ENCODE data around the gene PMM2. TPM values are rescaled to one million over a fixed set of nuclear protein-coding genes. Genes with fewer than 3 reads are reported as not detected.
A peak's percentile ranks its signal among the peaks of the same experiment; 100 is the strongest.
"Not testable (repeated sequence)": the region's sequence is repeated elsewhere in the genome, so short reads cannot be mapped to it uniquely, and the experiment has no call there.

PMM2 gene
- total and polyA plus RNA-seq, 2 donors from 2014 or later: 21.5 to 39.5 TPM

DNA sequence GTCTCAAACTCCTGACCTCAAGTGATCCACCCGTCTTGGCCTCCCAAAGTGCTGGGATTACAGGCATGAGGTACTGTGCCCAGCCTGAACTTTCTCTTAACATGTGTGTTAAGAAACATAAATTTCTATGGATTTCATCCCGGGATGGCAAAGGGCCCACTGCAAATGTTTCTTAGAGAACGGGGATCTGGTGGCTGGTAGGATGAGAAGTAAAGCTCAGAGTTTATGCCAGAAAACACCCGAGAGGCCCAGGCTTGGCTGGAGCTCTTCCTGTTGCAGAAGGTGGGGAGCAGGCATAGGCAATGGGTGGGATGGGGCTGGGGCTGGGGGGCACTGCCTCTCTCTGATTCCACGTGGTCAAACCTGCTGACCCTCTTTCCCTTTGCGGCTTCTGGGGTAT lies 76.7 kb downstream of the PMM2 start:
- H3K4me1 ChIP-seq (ENCODE audit: control insufficient read depth in 2 of 3, insufficient read depth in 2 of 3, low read depth in 1 of 3, low read length in 3 of 3): no peaks in the 10 kb centered on the region
- no peak overlapping the region for H3K9ac ChIP-seq (ENCODE audit: low read length in 3 of 3)
- H3K4me3 ChIP-seq (ENCODE audit: low read length in 3 of 3): no peak overlapping the region
- DNase-seq (no peak), FAIRE-seq (no peak)
- intact Hi-C loops (cut with DNase I): no loop called here
- no peak overlapping the region for H3K27ac ChIP-seq (ENCODE audit: low read depth in 2 of 2, low read length in 2 of 2)
- H3K36me3 ChIP-seq (ENCODE audit: control insufficient read depth in 2 of 3, insufficient read depth in 3 of 3, low read length in 3 of 3): no peaks in the 10 kb centered on the region
- H3K27me3 ChIP-seq (ENCODE audit: control insufficient read depth, insufficient read depth, low read length): no peaks in the 10 kb centered on the region
- no peaks in the 10 kb centered on the region for H3K9me3 ChIP-seq (ENCODE audit: control insufficient read depth in 2 of 3, insufficient read depth in 1 of 3, low read length in 3 of 3)
- TF ChIP-seq, protein P1, sequence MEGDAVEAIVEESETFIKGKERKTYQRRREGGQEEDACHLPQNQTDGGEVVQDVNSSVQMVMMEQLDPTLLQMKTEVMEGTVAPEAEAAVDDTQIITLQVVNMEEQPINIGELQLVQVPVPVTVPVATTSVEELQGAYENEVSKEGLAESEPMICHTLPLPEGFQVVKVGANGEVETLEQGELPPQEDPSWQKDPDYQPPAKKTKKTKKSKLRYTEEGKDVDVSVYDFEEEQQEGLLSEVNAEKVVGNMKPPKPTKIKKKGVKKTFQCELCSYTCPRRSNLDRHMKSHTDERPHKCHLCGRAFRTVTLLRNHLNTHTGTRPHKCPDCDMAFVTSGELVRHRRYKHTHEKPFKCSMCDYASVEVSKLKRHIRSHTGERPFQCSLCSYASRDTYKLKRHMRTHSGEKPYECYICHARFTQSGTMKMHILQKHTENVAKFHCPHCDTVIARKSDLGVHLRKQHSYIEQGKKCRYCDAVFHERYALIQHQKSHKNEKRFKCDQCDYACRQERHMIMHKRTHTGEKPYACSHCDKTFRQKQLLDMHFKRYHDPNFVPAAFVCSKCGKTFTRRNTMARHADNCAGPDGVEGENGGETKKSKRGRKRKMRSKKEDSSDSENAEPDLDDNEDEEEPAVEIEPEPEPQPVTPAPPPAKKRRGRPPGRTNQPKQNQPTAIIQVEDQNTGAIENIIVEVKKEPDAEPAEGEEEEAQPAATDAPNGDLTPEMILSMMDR (IDR thresholded peaks at IDR 0.05; ENCODE audit: borderline replicate concordance, extremely low read depth, insufficient read depth): no peak

DNA sequence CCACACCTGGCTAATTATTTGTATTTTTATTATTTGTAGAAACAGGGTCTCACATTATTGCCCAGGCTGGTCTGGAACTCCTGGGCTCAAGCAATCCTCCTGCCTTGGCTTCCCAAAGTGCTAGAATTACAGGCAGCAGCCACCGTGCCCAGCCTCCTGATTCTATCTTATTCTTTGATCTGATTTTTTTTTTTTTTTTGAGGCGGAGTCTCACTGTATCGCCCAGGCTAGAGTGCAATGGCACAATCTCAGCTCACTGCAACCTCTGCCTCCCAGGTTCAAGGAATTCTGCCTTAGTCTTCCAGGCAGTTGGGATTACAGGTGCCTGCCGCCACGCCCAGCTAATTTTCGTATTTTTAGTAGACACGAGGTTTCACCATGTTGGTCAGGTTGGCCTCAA lies 77.7 kb downstream of the PMM2 start:
- H3K9ac ChIP-seq (ENCODE audit: low read length in 3 of 3); H3K36me3 ChIP-seq (ENCODE audit: control insufficient read depth in 2 of 3, insufficient read depth in 3 of 3, low read length in 3 of 3); DNase-seq; H3K9me3 ChIP-seq (ENCODE audit: control insufficient read depth in 2 of 3, insufficient read depth in 1 of 3, low read length in 3 of 3); H3K4me1 ChIP-seq (ENCODE audit: control insufficient read depth in 2 of 3, insufficient read depth in 2 of 3, low read depth in 1 of 3, low read length in 3 of 3); intact Hi-C loops (cut with DNase I); FAIRE-seq; H3K27me3 ChIP-seq (ENCODE audit: control insufficient read depth, insufficient read depth, low read length); H3K4me3 ChIP-seq (ENCODE audit: low read length in 3 of 3); H3K27ac ChIP-seq (ENCODE audit: low read depth in 2 of 2, low read length in 2 of 2): not testable (repeated sequence)

DNA sequence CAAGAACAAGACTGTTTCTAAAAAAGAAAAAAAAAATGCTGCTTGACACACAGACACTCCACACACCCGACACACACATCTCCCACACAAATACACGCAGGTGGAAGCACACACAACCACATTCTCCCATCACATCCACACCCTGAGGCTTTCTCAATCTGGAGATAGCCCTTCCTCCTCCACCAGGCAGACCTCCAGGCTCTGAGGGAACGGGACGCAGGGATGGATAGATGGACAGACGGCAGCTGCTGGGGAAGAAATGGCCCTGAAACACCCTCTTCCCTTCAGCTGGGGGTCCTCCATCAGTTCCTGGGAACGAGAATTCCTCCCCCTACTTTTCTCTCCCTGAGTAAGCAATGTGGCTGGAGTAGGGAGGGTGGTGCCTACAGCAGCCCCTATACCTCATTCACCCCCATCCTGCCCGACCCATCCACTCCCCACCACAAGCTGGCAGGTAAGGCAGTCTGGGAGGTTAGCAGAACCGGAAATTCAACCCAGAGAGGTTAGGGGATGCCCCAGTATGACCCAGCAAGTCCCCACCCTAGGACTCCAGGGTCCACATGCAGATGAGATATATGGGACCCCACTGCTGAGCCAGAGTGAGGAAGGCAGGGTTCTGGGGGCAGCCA lies 80.4 kb downstream of the PMM2 start:
- Histone ChIP-seq H3K27me3 (ENCODE audit: control insufficient read depth, insufficient read depth, low read length) (no peaks in the 10 kb centered on the region), H3K4me3 (ENCODE audit: low read length in 3 of 3) (no peak overlapping the region), H3K9me3 (ENCODE audit: control insufficient read depth in 2 of 3, insufficient read depth in 1 of 3, low read length in 3 of 3) (no peaks in the 10 kb centered on the region), H3K27ac (ENCODE audit: low read depth in 2 of 2, low read length in 2 of 2) (no peak overlapping the region), H3K4me1 (ENCODE audit: control insufficient read depth in 2 of 3, insufficient read depth in 2 of 3, low read depth in 1 of 3, low read length in 3 of 3) (no peaks in the 10 kb centered on the region), H3K9ac (ENCODE audit: low read length in 3 of 3) (no peak overlapping the region), H3K36me3 (ENCODE audit: control insufficient read depth in 2 of 3, insufficient read depth in 3 of 3, low read length in 3 of 3) (no peaks in the 10 kb centered on the region)
- FAIRE-seq (no peak), DNase-seq (no peak)
- TF ChIP-seq, protein P1 (IDR thresholded peaks at IDR 0.05; ENCODE audit: borderline replicate concordance, extremely low read depth, insufficient read depth): no peak
- intact Hi-C loops (cut with DNase I): no loop called here

DNA sequence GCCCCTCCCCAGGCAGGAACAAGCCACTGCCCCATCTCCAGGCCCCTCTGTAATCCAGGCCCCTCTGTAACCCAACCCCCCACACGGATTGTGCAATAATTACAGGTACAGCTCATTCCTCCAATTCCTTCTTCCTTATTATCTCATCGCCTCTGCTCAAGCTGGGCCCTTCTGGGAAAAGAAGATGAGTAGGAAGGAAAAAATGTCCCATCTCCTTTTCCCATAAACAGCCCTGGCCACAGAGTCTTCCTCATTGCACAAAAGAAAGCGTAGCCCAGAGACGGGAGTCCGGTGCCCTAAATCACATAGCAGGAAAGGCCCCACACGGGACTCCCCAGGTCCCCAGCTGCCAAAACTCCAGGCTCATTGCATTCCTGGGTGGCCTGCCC lies 80.9 kb downstream of the PMM2 start:
- Histone ChIP-seq H3K36me3 (ENCODE audit: control insufficient read depth in 2 of 3, insufficient read depth in 3 of 3, low read length in 3 of 3) (no peaks in the 10 kb centered on the region), H3K9ac (ENCODE audit: low read length in 3 of 3) (no peak overlapping the region), H3K27me3 (ENCODE audit: control insufficient read depth, insufficient read depth, low read length) (no peaks in the 10 kb centered on the region), H3K27ac (ENCODE audit: low read depth in 2 of 2, low read length in 2 of 2) (no peak overlapping the region), H3K4me3 (ENCODE audit: low read length in 3 of 3) (no peak overlapping the region), H3K9me3 (ENCODE audit: control insufficient read depth in 2 of 3, insufficient read depth in 1 of 3, low read length in 3 of 3) (no peaks in the 10 kb centered on the region), H3K4me1 (ENCODE audit: control insufficient read depth in 2 of 3, insufficient read depth in 2 of 3, low read depth in 1 of 3, low read length in 3 of 3) (no peaks in the 10 kb centered on the region)
- intact Hi-C loops (cut with DNase I): no loop called here
- TF ChIP-seq, protein P1 (IDR thresholded peaks at IDR 0.05; ENCODE audit: borderline replicate concordance, extremely low read depth, insufficient read depth): no peak
- FAIRE-seq (no peak), DNase-seq (peak in 1 of 5 donors; percentile 57)

Measured in kidney (tissue), 14 donors.